ENCODE measurements around the gene SERPINA10.

SERPINA10 gene
- 0 reads per million in 2 experiments for total RNA-seq

GRCh38 chr14:94292872-94293577 lies at the start of gene SERPINA10:
TSS of gene SERPINA10 (minus strand) at chr14:94293268. CDS start at chr14:94290593, 2,675 bp downstream.
- no peak for DNase-seq (ENCODE audit: low read depth)

GRCh38 chr14:94342334-94342934 lies 49.4 kb upstream of the SERPINA10 start:
- no peak for DNase-seq (ENCODE audit: low read depth)

- no peak for DNase-seq (ENCODE audit: low read depth)
These were observed 48.7 kb upstream of the SERPINA10 start for GRCh38 chr14:94341656-94342333.

GRCh38 chr14:94340533-94340932 lies 47.5 kb upstream of the SERPINA10 start:
- DNase-seq (ENCODE audit: low read depth): no peak

DNA sequence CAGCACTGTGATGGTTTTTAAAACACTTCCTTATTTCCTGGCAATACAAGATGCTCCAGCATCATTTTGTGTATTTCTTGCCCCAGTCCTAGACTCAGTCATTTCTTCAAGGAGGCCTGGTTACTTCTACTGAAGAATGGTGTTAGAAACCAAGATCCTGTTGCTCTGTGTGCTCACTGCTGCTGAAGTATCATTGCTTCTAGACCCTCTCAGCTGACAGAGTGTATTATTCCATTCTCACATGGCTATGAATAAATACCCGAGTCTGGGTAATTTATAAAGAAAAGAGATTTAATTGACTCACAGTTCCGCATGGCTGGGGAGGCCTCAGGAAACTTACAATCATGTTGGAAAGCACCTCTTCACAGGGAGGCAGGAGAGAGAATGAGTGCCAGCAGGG lies 45.0 kb upstream of the SERPINA10 start:
- no peak for DNase-seq (ENCODE audit: low read depth)

GRCh38 chr14:94337274-94337673 lies 44.2 kb upstream of the SERPINA10 start:
- no peak for DNase-seq (ENCODE audit: low read depth)

- DNase-seq (ENCODE audit: low read depth): no peak
These were observed 41.8 kb upstream of the SERPINA10 start for GRCh38 chr14:94334872-94335271.

DNA sequence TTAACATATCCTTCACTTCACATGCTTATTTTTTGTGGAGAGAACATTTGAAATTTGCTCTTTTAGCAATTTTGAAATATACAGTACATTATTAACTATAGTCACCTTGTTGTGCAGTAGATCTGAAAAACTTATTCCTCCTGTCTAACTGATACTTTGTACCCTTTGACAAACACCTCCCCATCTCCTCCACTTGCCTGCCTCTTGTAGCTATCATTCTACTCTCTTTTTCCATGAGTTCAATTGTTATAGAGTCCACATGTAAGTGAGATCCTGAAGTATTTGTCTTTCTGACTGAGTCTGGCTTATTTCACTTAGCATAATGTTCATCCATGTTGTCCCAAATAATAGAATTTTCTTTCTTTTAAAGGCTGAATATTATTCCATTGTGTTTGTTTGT lies 39.5 kb upstream of the SERPINA10 start:
- DNase-seq (ENCODE audit: low read depth): no peak

DNA sequence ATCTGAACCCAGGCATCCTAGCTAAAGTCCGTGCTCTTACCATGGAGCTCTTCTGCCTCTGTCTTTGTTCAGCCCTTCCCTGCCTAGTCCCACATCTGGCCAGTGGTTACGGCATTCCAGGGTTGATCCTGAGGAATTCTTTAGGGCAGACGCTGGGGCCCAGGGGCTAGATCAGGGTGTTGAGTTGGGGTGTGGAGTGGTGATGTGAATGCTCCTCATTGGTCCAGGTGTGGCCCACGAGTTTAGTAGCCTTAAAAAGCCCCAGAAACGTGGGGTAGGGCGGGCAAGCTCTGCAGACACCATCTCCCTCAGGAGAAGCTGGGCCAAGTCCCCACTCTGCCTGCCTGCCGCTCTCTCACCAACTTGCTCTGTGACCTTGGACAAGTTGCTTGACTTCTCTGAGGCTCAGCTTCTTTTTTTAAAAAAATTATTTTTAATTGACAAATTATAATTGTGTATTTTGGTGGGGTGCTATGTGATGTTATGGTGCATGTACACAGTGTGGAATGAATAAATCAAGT lies 39.1 kb upstream of the SERPINA10 start:
- no peak for DNase-seq (ENCODE audit: low read depth)

DNA sequence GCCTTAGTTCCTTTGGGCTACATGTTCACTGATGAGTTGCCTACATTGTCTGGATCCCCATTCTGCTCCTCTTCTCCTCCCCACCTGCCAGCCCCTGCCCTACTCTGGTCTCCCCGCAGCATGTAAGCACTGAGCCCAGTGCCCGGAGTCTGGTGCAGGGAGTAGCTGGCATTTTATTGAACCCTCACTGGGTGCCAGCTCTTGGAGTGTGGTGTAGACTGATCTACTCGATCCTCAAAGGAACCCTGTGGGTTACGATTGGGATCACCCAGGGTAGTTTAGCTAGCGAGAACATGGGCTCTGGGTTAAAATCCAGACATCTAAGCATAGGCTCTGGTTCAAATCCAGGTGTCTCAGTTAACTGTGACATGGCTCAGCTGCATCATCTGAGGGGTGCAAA lies 38.4 kb upstream of the SERPINA10 start:
- DNase-seq (ENCODE audit: low read depth): no peak

DNA sequence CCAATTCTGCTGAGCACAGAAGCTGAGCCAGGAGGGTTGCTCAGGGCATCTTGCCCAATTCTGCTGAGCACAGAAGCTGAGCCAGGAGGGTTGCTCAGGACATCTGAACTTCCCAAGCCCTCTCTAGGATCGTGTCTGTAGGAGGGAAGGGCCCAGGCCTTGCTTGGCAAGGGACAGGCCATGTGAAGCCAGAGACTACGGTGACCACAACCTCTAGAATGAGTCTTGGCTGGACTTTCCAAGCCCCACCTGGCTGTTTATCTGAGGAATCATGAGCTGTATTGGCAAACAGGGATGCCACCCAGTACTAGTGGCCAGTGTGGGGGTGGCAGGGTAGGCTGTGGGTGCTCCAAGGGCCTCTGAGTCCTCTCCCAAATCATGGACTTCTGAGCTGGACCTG lies 37.8 kb upstream of the SERPINA10 start:
- DNase-seq (ENCODE audit: low read depth): no peak

DNA sequence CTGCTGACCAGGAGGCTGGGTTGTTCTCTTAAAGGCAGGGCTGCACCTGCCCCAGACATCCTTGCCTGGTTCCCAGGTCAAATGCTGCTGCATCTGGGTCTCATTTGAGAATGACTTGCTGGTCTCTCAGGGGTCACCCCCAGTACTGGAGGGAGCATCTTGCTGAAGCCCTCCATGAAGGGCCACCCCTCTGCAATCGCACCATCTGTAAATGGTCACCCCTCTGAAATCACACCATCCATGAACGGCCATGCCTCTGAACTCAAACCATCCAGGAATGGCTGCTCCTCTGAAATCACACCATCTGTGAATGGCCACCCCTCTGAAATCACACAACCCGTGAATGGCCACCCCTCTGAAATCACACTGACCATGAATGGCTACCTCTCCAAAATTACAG lies 37.4 kb upstream of the SERPINA10 start:
- no peak for DNase-seq (ENCODE audit: low read depth)

DNA sequence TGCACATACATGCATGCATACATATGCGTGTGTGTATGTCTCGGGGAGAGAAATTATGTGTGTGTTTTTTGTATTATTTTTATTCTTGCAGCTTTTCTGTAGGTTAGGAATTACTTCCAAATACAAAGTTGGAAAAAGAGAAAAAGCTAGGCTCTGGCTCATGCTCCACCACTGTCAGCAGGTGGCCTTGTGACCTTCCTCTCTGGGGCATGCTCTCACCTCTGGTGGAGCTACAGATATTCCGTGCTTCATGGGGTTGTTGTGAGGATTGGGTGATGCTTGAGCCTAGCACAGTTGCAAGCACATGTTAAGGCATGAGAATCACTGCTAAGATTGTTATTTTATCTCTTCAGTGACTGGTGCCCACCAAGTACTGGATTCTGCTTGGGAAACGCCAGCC lies 36.8 kb upstream of the SERPINA10 start:
- no peak for DNase-seq (ENCODE audit: low read depth)

- no peak for DNase-seq (ENCODE audit: low read depth)
These were observed 35.1 kb upstream of the SERPINA10 start for GRCh38 chr14:94328196-94328595.

GRCh38 chr14:94322648-94323570 lies 29.8 kb upstream of the SERPINA10 start, which contains the start of gene SERPINA6:
TSS of gene SERPINA6 (minus strand) at chr14:94323336. CDS start at chr14:94314648, 8,688 bp downstream.
- DNase-seq (ENCODE audit: low read depth): no peak

DNA sequence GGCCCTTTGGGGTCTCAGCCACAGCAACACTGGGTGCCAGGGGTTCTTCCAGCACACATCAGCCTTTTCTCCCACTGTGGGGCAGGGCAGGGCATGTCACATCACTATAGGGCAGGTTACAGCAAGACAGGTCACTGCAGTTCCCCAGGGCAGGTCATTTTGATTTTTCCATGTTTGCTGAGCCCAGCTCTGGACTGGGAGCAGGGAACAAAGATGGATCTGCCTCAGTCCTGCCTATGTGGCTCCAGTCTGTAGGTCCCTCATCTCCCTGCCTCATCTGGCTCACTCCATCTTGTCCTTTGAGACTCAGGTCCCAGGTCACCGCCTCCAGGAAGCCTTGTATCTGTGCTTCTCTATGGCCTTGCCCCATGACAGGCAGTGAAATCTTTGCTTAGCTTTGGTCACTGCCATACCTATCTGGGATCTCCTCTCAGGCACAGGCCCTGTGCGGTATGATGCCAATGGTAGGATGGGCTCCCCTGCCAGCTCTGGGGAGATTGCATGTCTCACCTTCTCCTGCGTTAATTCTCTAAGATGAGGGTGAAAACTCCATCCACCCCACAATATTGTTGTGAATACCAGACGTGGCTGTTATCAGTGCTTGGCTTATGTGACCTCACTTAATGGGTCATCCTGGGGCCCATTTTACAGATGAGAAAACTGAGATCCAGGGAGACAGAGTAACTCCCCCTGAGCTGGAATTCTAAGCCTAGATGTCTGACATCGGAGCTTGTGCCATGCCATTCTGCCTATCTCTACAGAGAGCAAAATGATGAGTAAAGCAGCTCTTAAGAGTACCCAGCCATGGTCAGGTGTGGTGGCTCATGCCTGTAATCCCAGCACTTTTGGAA lies 28.6 kb upstream of the SERPINA10 start:
- DNase-seq (ENCODE audit: low read depth): no peak

- no peak for DNase-seq (ENCODE audit: low read depth)
These were observed 27.2 kb upstream of the SERPINA10 start for GRCh38 chr14:94320243-94320642.

DNA sequence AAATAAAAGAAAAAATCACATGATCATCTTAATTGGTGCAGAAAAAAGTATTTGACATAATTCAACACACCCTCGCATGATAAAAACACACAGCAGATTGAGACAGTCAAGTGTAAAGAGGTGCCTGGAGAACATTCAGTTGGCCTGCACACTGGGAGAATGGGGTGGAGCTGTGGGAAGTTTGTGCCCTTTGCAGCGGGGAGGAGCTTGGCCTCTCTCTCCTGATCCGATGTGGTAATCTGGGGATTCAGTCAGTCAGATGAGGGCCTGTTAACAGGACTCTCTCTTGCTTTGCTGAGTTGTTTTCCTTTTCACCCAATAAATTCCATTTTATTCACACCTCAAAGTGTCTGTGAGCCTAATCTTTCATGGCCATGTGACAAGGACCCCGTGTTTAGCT lies 24.2 kb upstream of the SERPINA10 start:
- DNase-seq (ENCODE audit: low read depth): no peak

DNA sequence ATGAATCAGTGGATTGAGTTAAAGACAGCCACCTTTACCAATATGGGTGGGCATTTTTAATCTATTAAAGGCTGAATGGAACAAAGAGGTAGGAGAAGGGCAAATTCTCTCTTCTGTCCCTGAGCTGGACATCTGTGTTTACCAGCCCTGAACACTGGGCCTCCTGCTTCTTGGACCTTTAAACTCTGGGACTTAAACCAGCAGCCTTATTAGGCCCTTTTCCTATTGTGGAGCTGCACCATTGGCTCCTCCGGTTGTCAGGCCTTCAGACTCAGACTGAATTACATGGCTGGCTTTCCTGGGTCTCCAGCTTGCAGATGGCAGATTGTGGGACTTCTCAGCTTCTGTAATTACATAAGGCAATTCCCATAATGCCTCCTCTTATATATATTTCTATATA lies 23.6 kb upstream of the SERPINA10 start:
- DNase-seq (ENCODE audit: low read depth): no peak

GRCh38 chr14:94314890-94315289 lies 21.8 kb upstream of the SERPINA10 start:
- DNase-seq (ENCODE audit: low read depth): no peak

All from T follicular helper cell (primary cell).